Measurements from ENCODE around the gene AOPEP.

AOPEP gene

DNA sequence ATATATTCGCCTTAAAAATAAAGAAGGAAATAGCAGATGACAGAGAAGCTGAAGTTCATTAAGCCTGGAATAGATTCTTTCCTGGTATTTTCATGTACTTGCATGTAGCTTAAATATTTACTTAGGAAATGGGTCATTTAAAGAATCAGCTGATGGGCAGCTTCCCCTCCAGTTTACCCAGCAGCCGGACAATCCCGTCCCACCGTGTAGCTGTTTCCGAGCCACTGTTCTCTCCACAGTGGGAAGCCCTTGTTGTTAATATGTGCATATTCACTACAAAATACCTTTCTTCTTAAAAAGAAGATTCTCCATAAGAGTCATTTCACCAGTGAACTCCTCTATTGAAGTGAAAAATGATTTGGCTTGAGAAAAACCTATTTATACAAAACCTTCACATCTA, 404.0 kb downstream of the AOPEP start:
- DNase-seq: no peak

DNA sequence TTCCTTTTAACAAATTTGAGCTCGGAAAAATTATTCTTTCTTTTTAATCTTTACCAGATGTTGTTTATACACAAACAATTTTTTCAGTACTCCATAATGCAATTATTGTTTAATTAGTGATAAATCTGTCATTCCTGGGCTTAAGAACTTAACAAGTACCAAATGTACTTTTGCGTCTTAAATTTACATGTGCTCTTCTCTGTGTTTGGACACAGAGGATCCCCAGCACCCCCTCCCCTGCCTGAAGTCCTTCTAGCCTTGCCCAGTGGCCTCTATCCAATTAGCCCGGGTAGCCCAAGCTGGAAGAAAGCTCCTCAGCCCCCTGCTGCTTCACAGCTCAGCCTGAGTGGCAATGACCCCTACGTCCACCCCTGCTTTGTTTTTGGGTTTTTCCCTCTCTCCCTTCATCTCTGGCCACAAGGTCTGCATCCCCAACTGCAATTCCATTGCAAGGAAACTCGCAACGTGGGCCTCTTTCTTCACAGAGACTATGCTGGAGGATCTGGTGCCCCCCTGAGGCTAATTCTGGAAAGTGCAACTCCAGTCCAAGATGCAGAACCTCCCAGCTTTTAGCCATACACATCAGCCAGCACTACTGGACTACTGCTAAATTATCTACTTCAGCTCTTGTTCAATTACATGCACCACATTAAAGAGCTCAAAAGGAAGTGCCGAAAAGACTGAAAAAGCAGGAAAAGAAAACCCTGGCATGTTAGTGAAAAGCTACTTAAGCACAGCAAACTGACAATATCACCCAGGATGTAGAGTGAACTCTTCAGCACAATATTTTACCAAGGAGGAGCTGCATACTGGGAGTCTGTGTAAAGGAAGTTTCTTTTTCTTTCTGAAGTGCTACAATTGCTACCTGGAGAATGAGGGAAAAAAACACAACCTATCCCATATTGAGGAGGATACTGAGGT, 404.8 kb downstream of the AOPEP start:
- DNase-seq: peak; percentile 66

DNA sequence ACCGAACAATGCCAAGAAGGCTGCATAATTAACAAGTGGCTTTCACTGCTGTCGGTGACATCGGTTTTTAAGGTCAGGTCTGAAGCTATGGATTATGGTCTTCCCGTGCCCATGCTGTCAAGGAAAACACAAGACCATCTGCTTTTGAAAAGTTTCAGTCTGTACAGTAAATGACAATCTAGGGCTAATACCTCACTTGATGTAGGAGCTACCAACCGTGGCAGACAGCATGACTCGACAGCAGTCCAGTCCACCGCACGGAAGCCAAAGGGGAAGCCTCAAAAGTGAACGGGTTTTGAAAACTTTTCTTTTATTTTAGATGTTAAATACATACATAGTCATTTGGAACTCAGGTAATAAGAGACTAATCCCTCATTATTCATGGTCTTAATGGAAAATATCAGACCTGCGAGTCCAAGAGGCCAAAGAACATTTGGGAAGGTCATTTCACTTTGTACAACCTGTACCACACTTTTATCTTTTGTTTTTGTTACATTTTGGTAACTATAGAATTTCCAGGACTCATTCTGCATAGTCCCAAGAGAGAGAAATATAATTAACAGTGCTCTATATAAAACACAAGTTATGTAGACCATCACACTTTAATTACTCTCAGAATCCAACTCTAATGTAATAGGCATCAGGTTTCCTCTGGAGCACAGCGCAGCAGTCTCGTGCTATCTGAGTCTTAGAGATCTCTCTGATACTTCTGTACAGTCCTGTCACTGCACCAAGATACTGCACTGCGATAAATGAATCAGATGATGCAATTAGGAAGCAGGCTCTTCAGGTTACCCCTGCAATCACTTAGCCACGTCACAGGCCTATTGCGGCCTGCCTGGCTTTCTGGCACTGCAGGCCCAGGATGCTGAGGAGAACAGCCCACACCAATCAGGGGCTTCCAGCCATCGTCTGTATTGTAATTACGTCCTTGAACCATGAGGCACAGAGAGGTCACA, 406.1 kb downstream of the AOPEP start:
- DNase-seq: peak; percentile 55

DNA sequence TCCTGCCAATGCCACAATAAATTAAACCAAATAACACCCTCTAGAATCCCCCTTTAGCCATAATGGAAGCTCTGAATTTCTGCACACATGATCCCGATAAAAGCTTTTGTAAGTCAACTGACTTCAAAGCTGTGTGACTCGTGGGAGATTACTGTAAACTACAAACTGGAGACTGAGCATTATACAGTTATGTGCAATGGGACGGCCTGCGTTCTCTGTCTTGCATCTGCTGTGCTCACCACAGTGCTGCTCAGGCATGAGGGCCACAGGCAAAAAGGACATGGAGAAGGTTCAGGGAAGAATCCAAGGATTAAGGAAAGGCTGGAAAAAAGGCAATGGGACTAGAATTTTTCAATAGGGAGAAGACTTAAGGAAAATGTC, 406.8 kb downstream of the AOPEP start:
- DNase-seq: no peak

DNA sequence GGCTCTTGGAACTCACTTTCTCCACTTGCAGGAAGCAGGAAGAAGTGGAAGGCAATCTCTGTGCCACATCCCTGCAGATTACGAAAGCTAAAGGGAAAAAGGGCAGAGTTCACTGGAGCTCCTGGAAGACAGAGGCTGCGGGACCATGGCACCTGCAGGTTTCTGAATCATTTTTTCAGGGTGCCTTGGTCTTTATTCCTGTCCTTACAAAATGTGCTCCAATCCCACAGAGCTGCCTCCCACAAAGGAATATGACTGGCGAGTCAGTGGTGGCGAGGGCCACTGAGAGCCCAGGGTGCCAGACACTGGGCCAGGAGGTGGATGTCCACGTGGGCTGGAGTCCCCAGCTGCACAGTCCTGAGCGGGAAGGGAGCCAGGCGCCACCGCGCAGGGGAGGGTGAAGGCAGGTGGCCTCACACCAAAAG, 408.0 kb downstream of the AOPEP start:
- no peak for DNase-seq

DNA sequence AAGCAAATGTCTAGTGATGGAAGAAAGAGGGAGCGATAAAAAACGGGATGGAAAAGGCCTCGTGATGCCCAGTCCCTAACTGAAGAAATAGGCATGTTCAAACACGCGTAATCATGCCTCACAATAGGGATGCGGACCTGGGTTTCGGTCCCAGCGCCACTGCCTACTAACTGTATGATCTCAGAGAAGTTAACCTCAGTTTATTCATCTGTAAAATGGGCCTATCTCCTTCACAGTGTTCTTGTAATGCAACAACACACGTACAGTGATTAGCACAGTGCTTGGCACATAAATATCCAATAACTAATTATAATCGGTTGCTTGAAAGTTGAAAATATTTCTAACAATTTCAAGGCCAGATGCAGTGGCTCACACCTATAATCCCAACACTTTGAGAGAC, 409.3 kb downstream of the AOPEP start:
- no peak for DNase-seq
